Left ventricle myocardium inferior (tissue), 1 donor: ENCODE results near the gene TSPAN31. TPM values are rescaled to one million over a fixed set of nuclear protein-coding genes. Genes with fewer than 3 reads are reported as not detected.

ENCODE experiments used
- DNase-seq: peaks from one replicate; pipeline ENCODE4 v3.0.0-alpha.2; 2020
- H3K27ac ChIP-seq: fragments of 200-600 bp; replicated peaks from 2 replicates; pipeline ENCODE4 v1.8.0; 2021
- H3K27me3 ChIP-seq: fragments of 200-600 bp; 2 replicates; pipeline ENCODE4 v1.8.0; 2021; ENCODE audit warnings: low read depth
- H3K36me3 ChIP-seq: fragments of 200-600 bp; 2 replicates; pipeline ENCODE4 v1.8.0; 2021
- H3K4me1 ChIP-seq: fragments of 200-600 bp; 2 replicates; pipeline ENCODE4 v1.8.0; 2021
- H3K4me3 ChIP-seq: fragments of 200-600 bp; 2 replicates; pipeline ENCODE4 v1.8.0; 2021; ENCODE audit warnings: mild to moderate bottlenecking, moderate library complexity
- H3K9me3 ChIP-seq: fragments of 200-600 bp; replicated peaks from 2 replicates; pipeline ENCODE4 v1.8.0; 2021
- CTCF ChIP-seq: fragments of 200-600 bp; IDR thresholded peaks from 2 replicates; pipeline ENCODE4 v1.8.0; 2021; ENCODE audit warnings: antibody characterized with exemption, mild to moderate bottlenecking, borderline replicate concordance
- intact Hi-C: fragments of 100-400 bp; cut with micrococcal nuclease; formaldehyde crosslinking; loops from one replicate; pipeline ENCODE4 v1.11.0; 2022
- total RNA-seq: library from RNA; stranded (reverse); fragmentation: NEBNext Ultra II Directional; extraction: Animal tissue kit (Norgen Biotek cat#: 25700); gene quantifications from one replicate; pipeline ENCODE4 v1.2.1, GENCODE V29; 2021
- donor health status: DM: no; HTN: yes; CAD: no; lungs with severe emphysema.

Gene TSPAN31
- total RNA-seq, 1 donor from 2014 or later, result 27.2 TPM

- Histone ChIP-seq H3K9me3 (no peaks in the 10 kb centered on the region), H3K36me3 (peaks cover 19% of the 10 kb centered on the region), H3K27ac (no peak overlapping the region), H3K4me1 (peaks cover 41% of the 10 kb centered on the region), H3K4me3 (peak overlapping the region; percentile 82), H3K27me3 (no peaks in the 10 kb centered on the region)
- peak; percentile 58 for TF ChIP-seq CTCF
- intact Hi-C loops, result no loop called here
- DNase-seq, result peak; percentile 37
These were observed 11.8 kb downstream of the TSPAN31 start for GRCh38 chr12:57756406-57757341.

GRCh38 chr12:57757771-57758170, 12.9 kb downstream of the TSPAN31 start:
- H3K36me3 ChIP-seq, result peaks cover 19% of the 10 kb centered on the region
- H3K4me3 ChIP-seq, result no peak overlapping the region
- intact Hi-C loops, result no loop called here
- H3K27ac ChIP-seq, result no peak overlapping the region
- no peak for TF ChIP-seq CTCF
- H3K4me1 ChIP-seq, result peaks cover 34% of the 10 kb centered on the region
- no peak for DNase-seq
- H3K9me3 ChIP-seq, result no peaks in the 10 kb centered on the region
- peaks cover 11% of the 10 kb centered on the region for H3K27me3 ChIP-seq

GRCh38 chr12:57758552-57759359, 13.9 kb downstream of the TSPAN31 start:
- TF ChIP-seq CTCF, result no peak
- intact Hi-C loops, result no loop called here
- H3K4me1 ChIP-seq, result peaks cover 30% of the 10 kb centered on the region
- H3K27me3 ChIP-seq, result peaks cover 21% of the 10 kb centered on the region
- no peaks in the 10 kb centered on the region for H3K9me3 ChIP-seq
- peaks cover 19% of the 10 kb centered on the region for H3K36me3 ChIP-seq
- H3K27ac ChIP-seq, result no peak overlapping the region
- DNase-seq, result no peak
- H3K4me3 ChIP-seq, result no peak overlapping the region

GRCh38 chr12:57759360-57759980, 14.6 kb downstream of the TSPAN31 start:
- H3K4me3 ChIP-seq, result no peak overlapping the region
- TF ChIP-seq CTCF, result peak; percentile 52
- no peak overlapping the region for H3K27ac ChIP-seq
- peaks cover 28% of the 10 kb centered on the region for H3K27me3 ChIP-seq
- no peaks in the 10 kb centered on the region for H3K9me3 ChIP-seq
- peaks cover 19% of the 10 kb centered on the region for H3K36me3 ChIP-seq
- intact Hi-C loops, result no loop called here
- DNase-seq, result no peak
- peaks cover 26% of the 10 kb centered on the region for H3K4me1 ChIP-seq

- Histone ChIP-seq H3K36me3 (peaks cover 19% of the 10 kb centered on the region), H3K9me3 (no peaks in the 10 kb centered on the region), H3K27ac (no peak overlapping the region), H3K27me3 (peaks cover 38% of the 10 kb centered on the region), H3K4me3 (no peak overlapping the region), H3K4me1 (peaks cover 26% of the 10 kb centered on the region)
- intact Hi-C loops, result no loop called here
- TF ChIP-seq CTCF, result no peak
- no peak for DNase-seq
These were observed 15.6 kb downstream of the TSPAN31 start for GRCh38 chr12:57760347-57760982.
